CD14-positive monocyte (primary cell): ENCODE data around the gene KSR2. TPM values are rescaled to one million over a fixed set of nuclear protein-coding genes. Genes with fewer than 3 reads are reported as not detected.
"Not testable (repeated sequence)": the region's sequence is repeated elsewhere in the genome, so short reads cannot be mapped to it uniquely, and the experiment has no call there.

Experiments
- DNase-seq, 3 donors: peaks; one replicate each; pipeline ENCODE4 v3.0.0-alpha.2; 2011 to 2022
- H2AFZ ChIP-seq: 2 replicates; pipeline ENCODE4 v1.6.0; 2012; ENCODE audit warnings: mild to moderate bottlenecking, low read depth, low read length, inconsistent platforms; ENCODE audit not compliant: insufficient read depth, poor library complexity, severe bottlenecking
- H3K27ac ChIP-seq, 2 donors: 1 replicate in 1 of 2; 2 replicates in 1 of 2; pipeline ENCODE4 v1.5.1; 2012 to 2013; ENCODE audit warnings: low read length in 2 of 2, control low read depth in 1 of 2, inconsistent platforms in 1 of 2, low read depth in 1 of 2, mild to moderate bottlenecking in 1 of 2
- H3K27me3 ChIP-seq, 2 donors: one replicate each; pipeline versions ENCODE4 v1.6.0 to v1.6.1; 2011 to 2013; ENCODE audit warnings: low read length in 2 of 2; ENCODE audit not compliant: control insufficient read depth in 2 of 2, insufficient read depth in 2 of 2
- H3K36me3 ChIP-seq, 2 donors: replicated peaks in 1 of 2; 1 replicate in 1 of 2; 2 replicates in 1 of 2; pipeline versions ENCODE4 v1.5.1 to v1.6.1; 2012 to 2013; ENCODE audit warnings: low read length in 2 of 2, control low read depth in 1 of 2, inconsistent platforms in 1 of 2, mild to moderate bottlenecking in 1 of 2; ENCODE audit not compliant: insufficient read depth in 2 of 2, control insufficient read depth in 1 of 2
- H3K4me1 ChIP-seq, 2 donors: 1 replicate in 1 of 2; 2 replicates in 1 of 2; pipeline versions ENCODE4 v1.5.1 to v1.6.1; 2012 to 2013; ENCODE audit warnings: low read length in 2 of 2, control low read depth in 1 of 2, inconsistent platforms in 1 of 2, mild to moderate bottlenecking in 1 of 2, moderate library complexity in 1 of 2; ENCODE audit not compliant: insufficient read depth in 2 of 2, control insufficient read depth in 1 of 2
- H3K4me2 ChIP-seq: replicated peaks from 2 replicates; pipeline ENCODE3; 2012; ENCODE audit warnings: low read length, moderate library complexity, mild to moderate bottlenecking; ENCODE audit not compliant: poor library complexity, severe bottlenecking; ENCODE audit errors: extremely low read depth
- H3K4me3 ChIP-seq, 3 experiments: fragments of 200-600 bp in 1 of 3; sonication (generic) in 1 of 3; replicated peaks in 1 of 3; 1 replicate in 2 of 3; 2 replicates in 1 of 3; pipeline ENCODE4 v1.5.1; 2011 to 2013; ENCODE audit warnings: low read length in 3 of 3, mild to moderate bottlenecking in 3 of 3, control low read depth in 2 of 3, low read depth in 2 of 3, inconsistent platforms in 1 of 3, moderate library complexity in 1 of 3
- H3K79me2 ChIP-seq: 2 replicates; pipeline ENCODE4 v1.6.0; 2012; ENCODE audit warnings: mild to moderate bottlenecking, control low read depth, inconsistent platforms, low read length, moderate library complexity; ENCODE audit not compliant: insufficient read depth
- H3K9ac ChIP-seq: 2 replicates; pipeline ENCODE4 v1.6.0; 2017; ENCODE audit warnings: low read length, mild to moderate bottlenecking; ENCODE audit not compliant: insufficient read depth, poor library complexity, severe bottlenecking
- H3K9me3 ChIP-seq, 2 donors: replicated peaks in 1 of 2; 1 replicate in 1 of 2; 2 replicates in 1 of 2; pipeline versions ENCODE4 v1.5.1 to v1.6.1; 2012 to 2013; ENCODE audit warnings: low read length in 2 of 2, control low read depth in 1 of 2; ENCODE audit not compliant: control insufficient read depth in 1 of 2, insufficient read depth in 1 of 2
- H4K20me1 ChIP-seq: 2 replicates; pipeline ENCODE4 v1.6.0; 2012; ENCODE audit warnings: mild to moderate bottlenecking, low read length, control low read depth, moderate library complexity; ENCODE audit not compliant: insufficient read depth
- H3K27ac Mint-ChIP-seq, 7 donors: one replicate each; pipeline ENCODE4 v1.8.0; 2020; ENCODE audit warnings: mild to moderate bottlenecking in 7 of 7, mixed read lengths in 7 of 7, moderate library complexity in 6 of 7, inconsistent platforms in 2 of 7
- H3K27me3 Mint-ChIP-seq, 3 donors: one replicate each; pipeline ENCODE4 v1.8.0; 2021 to 2022; ENCODE audit warnings: low read depth in 3 of 3, mild to moderate bottlenecking in 3 of 3, mixed read lengths in 3 of 3, moderate library complexity in 3 of 3, inconsistent platforms in 1 of 3
- H3K36me3 Mint-ChIP-seq, 2 donors: one replicate each; pipeline ENCODE4 v1.8.0; 2020; ENCODE audit warnings: mixed read lengths in 2 of 2, inconsistent platforms in 1 of 2, mild to moderate bottlenecking in 1 of 2
- H3K4me1 Mint-ChIP-seq: one replicate; pipeline ENCODE4 v1.8.0; 2020; ENCODE audit warnings: mild to moderate bottlenecking, mixed read lengths
- H3K4me3 Mint-ChIP-seq, 2 donors: one replicate each; pipeline ENCODE4 v1.8.0; 2020; ENCODE audit warnings: mild to moderate bottlenecking in 2 of 2, mixed read lengths in 2 of 2, moderate library complexity in 1 of 2
- H3K9me3 Mint-ChIP-seq, 7 donors: one replicate each; pipeline ENCODE4 v1.8.0; 2020 to 2022; ENCODE audit warnings: mixed read lengths in 7 of 7, mild to moderate bottlenecking in 6 of 7, moderate library complexity in 6 of 7, inconsistent platforms in 2 of 7
- WGBS: methylation state at CpG from one replicate; pipeline ENCODE4 v1.1.5; 2013; ENCODE audit warnings: missing lambda C conversion rate; ENCODE audit not compliant: insufficient coverage; 5-methylcytosine and 5-hydroxymethylcytosine counted together
- intact Hi-C, 2 donors: fragments of 100-400 bp; cut with micrococcal nuclease; formaldehyde crosslinking; loops; one replicate each; pipeline versions ENCODE4 v1.15.0 to v1.15.1; 2023
- polyA plus RNA-seq, 3 donors: library from polyadenylated mRNA; depleted of rRNA in 1 of 3; unstranded in 2 of 3; stranded (reverse) in 1 of 3; fragments of 300-500 nt in 2 of 3; fragments of >200 nt in 1 of 3; fragmentation: Illumina TruSeq in 2 of 3; gene quantifications; 1 replicate in 2 of 3; 2 replicates in 1 of 3; pipeline ENCODE4 v1.2.3, GENCODE V29; 2012 to 2021
- TF ChIP-seq, protein P1 (sequence below): fragments of 200-600 bp; IDR thresholded peaks from one replicate; pipeline ENCODE4 v1.8.0; 2022; ENCODE audit warnings: antibody characterized with exemption, mild to moderate bottlenecking

Gene KSR2
- polyA plus RNA-seq, 3 donors, result not detected

DNA sequence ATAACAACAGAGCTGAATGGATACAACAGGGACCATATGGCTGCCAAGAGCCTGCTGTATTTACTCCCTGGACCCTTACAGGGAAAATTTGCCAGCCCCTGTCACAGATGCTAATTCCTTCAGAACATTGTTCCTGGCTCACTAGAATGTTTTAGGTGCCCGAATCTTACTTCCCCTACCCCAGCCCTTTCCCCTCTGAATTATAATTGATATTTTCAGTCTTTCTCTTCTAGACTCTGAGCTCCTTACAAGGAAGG lies 235.3 kb downstream of the KSR2 start:
- Histone ChIP-seq H3K79me2 (no peaks in the 10 kb centered on the region), H3K27ac (no peak overlapping the region), H3K4me1 (no peaks in the 10 kb centered on the region), H3K4me2 (no peak overlapping the region), H4K20me1 (no peaks in the 10 kb centered on the region), H3K9ac (no peak overlapping the region), H3K27me3 (no peaks in the 10 kb centered on the region), H3K36me3 (no peaks in the 10 kb centered on the region), H3K9me3 (no peaks in the 10 kb centered on the region), H2AFZ (no peak overlapping the region), H3K4me3 (no peak overlapping the region)
- Mint-ChIP-seq H3K4me3 (no peak overlapping the region), H3K9me3 (peaks cover 0 to 22% (median 9%) of the 10 kb centered on the region in 7 donors), H3K27me3 (no peaks in the 10 kb centered on the region), H3K27ac (no peak overlapping the region), H3K4me1 (no peaks in the 10 kb centered on the region), H3K36me3 (no peaks in the 10 kb centered on the region)
- TF ChIP-seq, protein P1, sequence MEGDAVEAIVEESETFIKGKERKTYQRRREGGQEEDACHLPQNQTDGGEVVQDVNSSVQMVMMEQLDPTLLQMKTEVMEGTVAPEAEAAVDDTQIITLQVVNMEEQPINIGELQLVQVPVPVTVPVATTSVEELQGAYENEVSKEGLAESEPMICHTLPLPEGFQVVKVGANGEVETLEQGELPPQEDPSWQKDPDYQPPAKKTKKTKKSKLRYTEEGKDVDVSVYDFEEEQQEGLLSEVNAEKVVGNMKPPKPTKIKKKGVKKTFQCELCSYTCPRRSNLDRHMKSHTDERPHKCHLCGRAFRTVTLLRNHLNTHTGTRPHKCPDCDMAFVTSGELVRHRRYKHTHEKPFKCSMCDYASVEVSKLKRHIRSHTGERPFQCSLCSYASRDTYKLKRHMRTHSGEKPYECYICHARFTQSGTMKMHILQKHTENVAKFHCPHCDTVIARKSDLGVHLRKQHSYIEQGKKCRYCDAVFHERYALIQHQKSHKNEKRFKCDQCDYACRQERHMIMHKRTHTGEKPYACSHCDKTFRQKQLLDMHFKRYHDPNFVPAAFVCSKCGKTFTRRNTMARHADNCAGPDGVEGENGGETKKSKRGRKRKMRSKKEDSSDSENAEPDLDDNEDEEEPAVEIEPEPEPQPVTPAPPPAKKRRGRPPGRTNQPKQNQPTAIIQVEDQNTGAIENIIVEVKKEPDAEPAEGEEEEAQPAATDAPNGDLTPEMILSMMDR, result no peak
- intact Hi-C loops, result no loop called here
- 80% methylated on average over 1 of the region's 1 CpG for WGBS
- DNase-seq, result no peak

DNA sequence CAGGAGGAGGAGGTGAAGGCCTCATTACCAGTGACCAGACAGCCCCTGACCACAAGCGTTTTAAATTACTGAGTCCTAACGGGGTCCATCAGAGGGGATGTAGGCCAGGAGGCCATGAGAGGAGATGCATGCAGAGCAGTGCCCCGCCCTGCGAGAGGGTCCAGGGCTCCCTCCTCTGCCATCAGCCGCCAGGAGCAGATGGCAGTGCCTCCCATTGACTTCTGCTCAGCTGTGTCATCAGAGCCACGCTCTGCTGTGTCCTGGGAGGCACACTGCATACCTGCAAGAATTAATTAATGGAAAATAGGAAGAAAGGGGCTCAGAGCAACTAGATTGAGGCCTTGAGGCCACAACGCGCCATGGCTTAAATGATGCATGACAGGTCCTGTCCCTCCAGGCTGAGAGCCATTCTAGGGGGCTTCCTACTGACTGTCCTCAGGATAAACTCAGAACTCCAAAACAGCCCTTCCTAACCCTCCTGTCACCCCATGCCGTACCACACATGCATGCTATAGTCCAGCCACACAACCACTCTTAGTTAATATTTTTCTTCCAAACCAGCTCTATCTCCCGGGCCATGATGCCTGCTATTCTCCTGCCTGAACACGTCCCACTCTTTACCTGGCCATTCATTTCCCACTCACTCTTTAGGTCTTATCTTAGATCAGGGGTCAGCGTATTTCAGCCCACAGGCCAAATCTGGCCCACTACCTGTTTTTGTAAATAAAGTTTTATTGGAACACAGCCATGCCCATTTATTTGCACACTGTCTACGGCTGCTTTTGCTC lies 235.8 kb downstream of the KSR2 start:
- H3K9ac ChIP-seq, result no peak overlapping the region
- no peaks in the 10 kb centered on the region for H3K9me3 ChIP-seq
- H2AFZ ChIP-seq, result no peak overlapping the region
- H3K36me3 Mint-ChIP-seq, result no peaks in the 10 kb centered on the region
- no peak overlapping the region for H3K4me3 Mint-ChIP-seq
- H3K36me3 ChIP-seq, result no peaks in the 10 kb centered on the region
- no peaks in the 10 kb centered on the region for H3K27me3 Mint-ChIP-seq
- no peak overlapping the region for H3K4me3 ChIP-seq
- no peaks in the 10 kb centered on the region for H3K79me2 ChIP-seq
- peaks cover 0 to 22% (median 9%) of the 10 kb centered on the region in 7 donors for H3K9me3 Mint-ChIP-seq
- intact Hi-C loops, result no loop called here
- H4K20me1 ChIP-seq, result no peaks in the 10 kb centered on the region
- no peak overlapping the region for H3K27ac ChIP-seq
- no peak for DNase-seq
- H3K4me1 ChIP-seq, result no peaks in the 10 kb centered on the region
- peak overlapping the region in 1 of 7 donors; percentile 33 for H3K27ac Mint-ChIP-seq
- H3K4me1 Mint-ChIP-seq, result no peaks in the 10 kb centered on the region
- 95% methylated on average over 10 of the region's 13 CpGs for WGBS
- H3K4me2 ChIP-seq, result no peak overlapping the region
- TF ChIP-seq, protein P1, result no peak
- H3K27me3 ChIP-seq, result no peaks in the 10 kb centered on the region

DNA sequence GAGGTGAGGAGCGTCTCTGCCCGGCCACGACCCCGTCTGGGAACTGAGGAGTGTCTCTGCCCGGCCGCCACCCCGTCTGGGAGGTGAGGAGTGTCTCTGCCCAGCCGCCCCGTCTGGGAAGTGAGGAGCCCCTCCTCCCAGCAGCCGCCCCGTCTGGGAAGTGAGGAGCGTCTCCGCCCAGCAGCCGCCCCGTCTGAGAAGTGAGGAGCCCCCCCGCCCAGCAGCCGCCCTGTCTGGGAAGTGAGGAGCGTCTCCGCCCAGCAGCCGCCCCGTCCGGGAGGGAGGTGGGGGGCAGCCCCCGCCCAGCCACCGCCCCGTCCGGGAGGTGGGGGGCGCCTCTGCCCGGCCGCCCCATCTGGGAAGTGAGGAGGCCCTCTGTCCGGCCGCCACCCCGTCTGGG lies 237.7 kb downstream of the KSR2 start:
- 93% methylated on average over 27 of the region's 32 CpGs for whole genome bisulfite sequencing
- H4K20me1 ChIP-seq, result not testable (repeated sequence)

More for the DNA sequence above, 237.7 kb downstream of the KSR2 start:
- H3K79me2 ChIP-seq, H3K9ac ChIP-seq, H3K4me1 Mint-ChIP-seq, H3K4me3 ChIP-seq, H3K4me3 Mint-ChIP-seq, H3K9me3 ChIP-seq, H3K27me3 Mint-ChIP-seq, H3K36me3 Mint-ChIP-seq, H3K27ac ChIP-seq, H3K27me3 ChIP-seq, H3K36me3 ChIP-seq, H3K4me2 ChIP-seq, H3K4me1 ChIP-seq, H3K27ac Mint-ChIP-seq, DNase-seq, H2AFZ ChIP-seq, intact Hi-C loops: not testable (repeated sequence)
- peaks cover 0 to 22% (median 9%) of the 10 kb centered on the region in 7 donors for H3K9me3 Mint-ChIP-seq
